NCI-H128 (cell line): ENCODE results near the gene PPA1.
"Not testable (repeated sequence)": the region's sequence is repeated elsewhere in the genome, so short reads cannot be mapped to it uniquely, and the experiment has no call there.

Source experiments
- DNase-seq: peaks from one replicate; lab custom pipeline; 2025; ENCODE audit not compliant: unreplicated experiment; lab: John Stamatoyannopoulos, UW

Gene PPA1

DNA sequence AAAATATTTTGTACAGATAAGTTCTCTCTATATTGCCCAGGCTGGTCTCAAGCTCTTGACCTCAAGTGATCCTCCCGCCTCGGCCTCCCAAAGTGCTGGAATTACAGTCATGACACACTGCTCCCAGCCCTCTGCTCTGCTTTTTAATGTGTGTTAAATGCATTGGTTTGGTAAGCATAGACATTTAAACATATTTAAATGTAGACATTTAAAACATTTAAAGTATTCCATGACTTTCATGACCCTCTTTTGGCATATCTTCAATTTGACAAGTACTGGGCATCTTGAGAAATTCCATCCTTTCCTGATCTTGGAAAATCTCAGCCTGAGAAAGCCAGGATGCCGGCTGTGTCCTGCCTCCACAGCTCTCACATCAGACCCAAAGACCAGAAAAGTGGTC, 57.7 kb downstream of the PPA1 start:
- no peak for DNase-seq

DNA sequence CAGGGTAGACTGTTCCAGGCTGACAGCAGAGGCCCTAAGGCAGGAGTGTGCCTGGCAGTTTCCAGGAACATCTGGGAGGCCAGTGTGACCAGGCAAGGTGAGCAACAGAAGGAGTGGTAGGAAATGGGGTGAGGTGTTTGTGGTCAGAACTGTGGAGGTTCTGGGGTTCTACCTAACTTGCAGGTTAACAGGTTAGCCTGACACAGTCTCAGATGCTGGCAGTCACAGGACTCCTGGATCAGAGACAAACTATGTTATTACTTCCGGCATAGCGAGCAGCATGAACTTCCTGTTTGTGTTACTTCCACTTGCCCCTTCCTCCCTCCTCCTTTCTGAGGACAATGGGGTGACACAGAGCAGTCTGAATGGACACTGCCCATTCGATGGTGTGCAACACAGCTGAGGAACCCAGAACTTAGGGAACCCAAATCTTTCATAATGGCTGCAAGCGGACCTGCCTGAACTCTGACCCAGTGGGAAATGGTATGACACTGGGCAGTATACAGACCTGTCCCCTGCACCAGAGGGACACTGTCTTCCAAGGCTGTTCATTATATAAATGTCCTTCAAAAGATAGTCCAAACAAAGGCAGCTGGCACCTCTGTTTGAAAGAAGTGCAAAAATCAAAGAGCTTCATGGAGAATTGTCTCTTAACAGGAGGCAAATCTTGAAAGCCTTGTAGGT, 59.0 kb downstream of the PPA1 start:
- DNase-seq, result no peak

DNA sequence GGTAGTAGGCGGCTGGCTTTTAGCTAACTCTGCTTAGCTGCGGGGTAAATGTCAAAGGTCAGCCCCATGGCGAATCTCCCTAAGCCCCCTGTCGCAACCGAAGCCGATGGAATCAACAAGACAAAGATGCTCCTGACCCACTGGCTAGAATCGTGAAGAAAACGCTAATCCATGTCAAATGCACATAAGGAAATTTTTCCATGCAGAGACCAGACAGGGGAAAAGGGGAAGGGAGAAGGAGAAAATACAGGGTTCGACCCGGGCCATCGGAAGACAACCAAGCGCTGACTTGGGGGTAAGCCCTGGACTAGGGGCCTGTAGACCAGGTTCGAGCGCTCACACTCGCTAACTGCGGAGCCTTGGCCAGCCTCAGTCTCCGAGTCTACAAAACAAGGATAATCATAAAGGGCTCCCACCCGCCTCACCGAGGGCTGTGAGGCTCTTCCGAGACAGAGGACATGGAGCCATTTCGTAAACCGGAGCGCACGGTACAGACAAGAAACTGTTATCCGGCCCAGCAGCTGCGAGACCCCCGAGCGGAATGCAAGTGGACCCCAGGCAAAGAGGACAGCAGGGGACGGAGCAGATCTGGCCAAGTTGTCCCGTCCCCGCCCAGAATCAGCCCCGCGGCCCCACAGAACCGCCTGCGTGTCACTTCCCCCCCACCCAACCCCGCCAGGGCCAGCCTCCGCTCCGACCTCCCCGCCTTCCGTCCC, 63.4 kb downstream of the PPA1 start:
- no peak for DNase-seq

DNA sequence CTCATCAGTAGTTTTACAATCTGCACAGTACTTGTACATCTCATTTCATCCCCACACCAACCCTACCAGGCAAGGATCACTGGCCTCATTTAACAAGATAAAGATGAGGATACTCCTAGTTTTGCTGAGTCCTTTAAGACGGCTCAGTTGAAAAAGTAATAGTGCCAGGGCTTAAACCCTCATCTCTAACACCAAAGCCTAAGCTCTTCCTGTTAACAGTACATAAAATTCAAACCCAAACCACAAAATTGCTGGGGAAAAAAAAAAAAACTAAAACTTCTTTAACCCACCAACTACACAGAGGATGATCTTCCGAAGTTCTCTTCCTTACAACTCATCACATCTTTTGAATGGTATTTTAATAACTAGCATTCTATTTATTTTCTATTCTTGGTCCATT, 64.2 kb downstream of the PPA1 start:
- DNase-seq, result no peak

DNA sequence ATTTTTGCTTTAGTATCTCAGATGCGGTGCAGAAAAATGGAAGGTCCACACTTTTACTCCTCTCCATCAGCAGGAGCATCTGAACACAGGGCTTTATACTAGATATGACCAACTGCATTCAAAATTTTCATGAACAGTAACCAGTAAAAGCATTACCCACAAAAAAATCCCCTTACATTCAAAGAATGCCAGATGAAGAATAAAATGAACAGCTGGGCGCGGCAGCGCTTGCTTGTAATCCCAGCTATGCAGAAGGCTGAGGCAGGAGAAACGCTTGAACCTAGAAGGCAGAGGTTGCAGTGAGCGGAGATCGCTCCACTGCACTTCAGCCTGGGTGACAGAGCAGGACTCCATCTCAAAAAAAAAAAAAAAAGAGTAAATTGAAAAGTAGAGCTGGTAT, 66.0 kb downstream of the PPA1 start:
- DNase-seq, result no peak

DNA sequence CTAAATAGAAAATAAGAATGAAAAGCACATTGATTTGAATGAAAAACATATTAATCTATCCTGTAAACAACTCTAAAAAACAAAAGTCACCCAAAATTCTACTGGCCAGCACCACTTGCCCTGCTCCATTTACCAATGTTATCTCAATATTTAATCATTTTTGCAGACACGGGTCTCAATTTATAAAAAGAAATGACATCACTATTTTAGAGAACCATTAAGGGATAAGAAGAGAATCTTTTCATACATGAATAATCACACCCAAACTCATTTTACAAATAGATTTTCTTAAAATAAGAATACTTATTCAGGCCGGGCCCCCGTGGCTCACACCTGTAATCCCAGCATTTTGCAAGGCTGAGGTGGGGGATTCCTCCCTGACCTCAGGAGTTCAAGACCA, 66.8 kb downstream of the PPA1 start:
- no peak for DNase-seq

DNA sequence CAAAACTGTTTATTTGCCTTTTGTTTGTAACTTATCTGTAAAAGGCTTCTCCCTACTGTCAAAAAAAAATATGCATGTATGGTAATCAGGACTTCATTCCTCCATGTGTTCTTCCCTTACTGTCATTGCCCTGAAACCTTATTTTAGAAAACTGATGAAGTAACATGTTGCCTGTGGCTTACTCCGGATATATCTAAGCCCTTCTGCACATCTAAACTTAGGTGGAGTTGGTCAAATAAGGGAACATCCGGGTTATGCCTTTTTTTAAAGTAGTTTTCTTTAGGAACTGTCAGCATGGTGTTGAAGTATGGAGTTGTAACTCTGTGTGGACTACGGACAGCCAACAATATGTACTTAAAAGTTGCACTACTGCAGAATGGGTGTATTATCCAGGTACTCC, 69.1 kb downstream of the PPA1 start:
- DNase-seq, result no peak

DNA sequence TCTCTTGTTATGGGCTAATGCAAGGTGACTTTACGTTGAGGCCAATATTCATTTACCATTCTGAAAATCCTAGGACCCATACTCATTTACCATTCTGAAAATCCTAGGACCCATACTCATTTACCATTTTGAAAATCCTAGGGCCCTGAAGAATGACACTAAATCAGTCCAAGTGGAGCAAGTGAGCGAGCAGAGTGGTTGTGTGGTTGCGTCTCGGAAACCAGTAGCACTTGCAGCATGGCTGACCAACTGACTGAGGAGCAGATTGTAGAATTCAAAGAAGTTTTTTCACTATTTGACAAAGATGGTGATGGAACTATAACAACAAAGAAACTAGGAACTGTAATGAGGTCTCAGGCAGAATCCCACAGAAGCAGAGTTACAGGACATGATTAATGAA, 69.8 kb downstream of the PPA1 start:
- no peak for DNase-seq

DNA sequence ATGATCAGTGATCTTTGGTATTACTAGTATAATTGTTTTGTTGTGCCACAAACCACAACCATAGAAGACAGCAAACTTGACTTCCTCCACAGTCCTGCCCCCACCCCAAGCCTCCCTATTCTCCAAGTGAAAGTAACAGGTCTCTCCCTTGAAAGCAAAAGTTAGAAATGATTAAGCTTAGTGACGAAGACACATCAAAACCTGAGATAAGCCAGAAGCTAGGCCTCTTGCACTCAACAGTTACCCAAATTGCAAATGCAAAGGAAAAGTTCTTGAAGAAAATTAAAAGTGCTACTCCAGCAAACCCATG, 70.4 kb downstream of the PPA1 start:
- DNase-seq, result no peak

DNA sequence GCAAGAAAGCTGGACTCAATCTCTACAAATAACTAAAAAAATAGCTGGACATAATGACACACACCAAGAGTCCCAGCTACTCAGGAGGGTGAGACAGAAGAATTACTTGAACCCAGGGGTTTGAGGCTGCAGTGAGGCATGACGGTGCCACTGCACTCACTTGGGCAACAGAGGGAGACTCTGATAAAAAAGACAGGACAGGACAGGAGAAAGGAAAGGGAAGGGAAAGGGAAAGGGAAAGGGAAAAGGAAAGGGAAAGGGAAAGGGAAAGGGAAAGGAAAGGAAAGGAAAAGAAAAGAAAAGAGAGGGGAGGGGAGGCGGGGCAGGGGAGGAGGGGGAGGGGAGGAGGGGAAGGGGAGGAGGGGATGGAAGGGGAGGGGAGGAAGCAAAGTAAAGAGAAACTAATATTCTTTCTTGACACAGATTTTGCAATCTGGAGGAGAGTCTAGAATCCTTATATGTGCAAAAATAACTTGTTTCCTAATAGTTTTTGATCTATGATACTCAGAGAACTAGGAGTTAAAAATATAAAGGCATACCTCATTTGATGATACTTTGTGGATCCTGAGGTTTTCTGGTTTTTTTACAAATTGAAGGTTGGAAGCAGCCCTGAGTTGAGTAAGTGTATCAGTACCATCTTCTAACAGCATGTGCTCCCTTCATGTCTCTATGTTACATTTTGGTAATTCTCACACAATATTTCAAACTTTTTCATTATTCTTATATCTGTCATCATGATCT, 70.9 kb downstream of the PPA1 start:
- no peak for DNase-seq

DNA sequence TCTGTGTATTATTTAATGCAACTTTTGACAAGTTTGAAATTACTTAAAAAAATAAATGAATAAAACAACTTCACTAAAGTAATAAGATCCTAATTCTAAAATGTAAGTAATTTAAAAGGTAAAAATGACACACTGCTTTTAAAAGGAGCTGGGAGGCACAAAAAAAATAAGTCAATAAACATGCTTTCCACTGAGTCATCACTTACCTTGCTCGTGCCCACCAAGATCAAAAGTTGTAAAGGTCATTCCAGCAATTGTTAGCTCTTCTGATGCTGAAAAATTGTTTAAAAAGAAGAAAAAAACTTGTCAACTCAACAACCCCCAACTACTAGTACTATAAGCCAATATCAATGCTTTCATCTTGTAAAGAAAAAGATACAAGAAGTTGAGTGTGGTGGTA, 72.4 kb downstream of the PPA1 start:
- DNase-seq, result no peak

DNA sequence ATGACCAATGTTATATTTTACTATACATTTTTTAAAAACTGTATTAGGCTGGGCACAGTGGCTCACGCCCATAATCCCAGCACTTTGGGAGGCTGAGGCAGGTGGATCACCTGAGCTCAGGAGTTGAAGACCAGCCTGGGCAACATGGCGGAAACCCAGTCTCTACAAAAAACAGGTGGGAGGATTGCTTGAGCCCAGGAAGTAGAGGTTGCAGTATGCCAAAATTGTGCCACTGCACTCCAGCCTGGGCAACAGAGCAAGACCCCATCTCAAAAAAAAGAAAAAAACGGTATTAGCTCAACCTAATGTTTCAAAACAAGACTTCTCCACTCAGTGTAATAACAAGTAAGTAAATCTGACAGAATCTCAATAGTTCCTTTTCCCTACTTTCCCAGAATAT, 73.9 kb downstream of the PPA1 start:
- not testable (repeated sequence) for DNase-seq

DNA sequence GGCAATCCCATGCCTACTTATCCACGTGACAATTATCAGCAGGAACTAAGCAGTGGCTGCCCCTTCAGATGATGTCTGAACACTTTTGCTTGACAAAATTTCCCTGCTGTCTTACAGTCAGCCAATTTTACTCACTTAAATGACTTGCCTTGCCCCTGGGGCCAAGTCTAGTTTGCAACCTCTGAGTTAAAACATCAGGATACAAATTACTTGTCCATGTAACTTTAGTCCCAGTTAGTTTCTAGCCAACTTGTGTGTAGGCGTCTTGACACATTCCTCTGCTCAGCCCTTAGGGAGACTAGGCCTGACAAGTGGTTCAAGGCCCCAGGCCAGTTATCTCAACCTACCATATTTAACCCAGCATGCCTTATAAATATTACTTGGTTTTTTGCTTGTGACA, 75.1 kb downstream of the PPA1 start:
- no peak for DNase-seq

DNA sequence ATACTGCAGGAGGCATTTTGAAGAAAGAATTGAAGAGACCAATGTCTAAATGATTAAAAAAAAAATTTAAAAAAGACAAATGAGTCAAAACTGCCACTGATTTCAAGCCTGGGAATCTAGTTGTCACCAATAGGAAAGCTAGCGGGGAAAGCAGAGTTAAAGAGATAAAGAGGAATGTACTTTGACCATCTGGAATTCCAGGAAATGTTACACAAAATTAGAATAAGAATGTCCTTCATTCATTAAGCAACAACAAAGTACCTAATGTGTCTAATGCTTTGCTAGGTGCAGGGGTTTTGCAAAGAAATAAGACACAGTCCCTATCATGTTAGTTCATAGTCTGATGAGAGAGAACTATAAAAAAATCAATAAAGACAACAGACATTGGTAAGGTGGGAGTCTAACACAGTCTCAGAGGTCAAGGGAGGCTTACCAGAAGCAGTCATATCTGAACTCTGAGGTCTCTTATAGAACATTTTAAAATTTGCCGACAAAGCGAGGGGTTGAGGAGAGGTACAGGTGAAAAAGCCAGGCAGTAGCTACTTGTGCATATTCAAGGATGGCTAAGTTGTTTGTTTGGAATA, 77.9 kb downstream of the PPA1 start:
- no peak for DNase-seq
